SK-N-MC (cell line): Measurements from ENCODE around the gene PLPPR3.

ENCODE experiments used
- DNase-seq: peaks from one replicate; pipeline ENCODE4 v3.0.0-alpha.2; 2011; ENCODE audit warnings: low read depth, low spot score
- H3K27ac ChIP-seq: fragments of 200-600 bp; sonication (generic); 2 replicates; pipeline ENCODE4 v1.5.1; 2016; ENCODE audit warnings: mixed run types
- H3K36me3 ChIP-seq: fragments of 200-600 bp; sonication (generic); 2 replicates; pipeline ENCODE4 v1.6.1; 2017; ENCODE audit warnings: antibody characterized with exemption, low read length, mixed read lengths; ENCODE audit not compliant: insufficient read depth
- H3K4me3 ChIP-seq: fragments of 200-600 bp; sonication (generic); 2 replicates; pipeline ENCODE4 v1.5.1; 2016
- H3K9ac ChIP-seq: fragments of 200-600 bp; sonication (generic); 2 replicates; pipeline ENCODE4 v1.8.0; 2017; ENCODE audit warnings: mixed run types, mixed read lengths; ENCODE audit not compliant: insufficient read length
- H3K9me3 ChIP-seq: fragments of 200-600 bp; sonication (generic); 2 replicates; pipeline ENCODE4 v1.6.1; 2017; ENCODE audit warnings: low read depth, mild to moderate bottlenecking, antibody characterized with exemption, low read length, moderate library complexity, mixed read lengths
- EZH2 ChIP-seq: fragments of 200-600 bp; sonication (generic); IDR thresholded peaks from one replicate; pipeline ENCODE4 v1.6.1; 2017; ENCODE audit warnings: antibody characterized with exemption
- FOXP2 ChIP-seq: optimal IDR thresholded peaks from 2 replicates; pipeline ENCODE3; 2011; ENCODE audit warnings: mild to moderate bottlenecking, moderate library complexity; ENCODE audit not compliant: insufficient read depth; ENCODE audit errors: extremely low read length, control extremely low read depth
- POLR2AphosphoS5 ChIP-seq: IDR thresholded peaks from 2 replicates; pipeline ENCODE4 v1.6.1; 2012; ENCODE audit warnings: mild to moderate bottlenecking, low read depth, low read length, borderline replicate concordance

Gene PLPPR3

DNA sequence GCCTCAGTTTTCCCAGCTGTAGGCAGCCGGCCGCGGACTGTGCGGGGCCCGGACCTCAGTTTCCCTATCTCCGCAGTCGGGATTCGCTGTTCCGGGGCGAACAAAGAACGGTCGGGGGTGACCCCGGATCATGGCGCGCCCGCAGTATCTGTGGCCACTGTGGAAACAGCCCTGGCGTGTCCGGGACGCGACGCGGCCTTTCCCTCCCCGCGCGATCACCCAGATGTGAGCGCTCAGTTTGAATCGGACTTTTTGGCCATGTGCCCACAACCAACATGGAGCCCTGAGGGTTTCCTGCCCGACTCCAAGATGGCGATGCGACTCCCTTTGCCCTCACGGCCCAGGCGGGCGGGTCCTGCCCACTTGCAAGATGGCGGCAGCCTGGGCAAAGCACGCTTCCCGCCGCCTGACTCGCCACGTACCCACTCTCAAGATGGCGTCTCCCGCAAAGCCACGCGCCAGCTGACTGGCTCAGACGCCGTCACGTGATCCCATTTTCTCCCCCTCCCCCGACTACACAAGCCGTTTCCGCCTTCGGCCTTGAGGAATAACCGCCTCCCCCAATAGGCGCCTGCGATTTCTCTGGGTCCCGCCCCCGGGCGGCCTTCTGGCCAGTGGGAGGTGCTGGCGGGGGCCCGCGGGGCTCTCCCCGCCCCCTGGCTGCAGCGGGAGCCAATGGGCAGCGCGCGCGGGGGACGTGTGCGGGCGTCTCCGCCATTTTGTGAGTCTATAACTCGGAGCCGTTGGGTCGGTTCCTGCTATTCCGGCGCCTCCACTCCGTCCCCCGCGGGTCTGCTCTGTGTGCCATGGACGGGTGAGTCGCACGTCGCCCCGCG, 24.8 kb downstream of the PLPPR3 start, which contains the start of gene PTBP1:
PTBP1 (plus strand) TSS at position 761 of the 836 bp plus-strand sequence; CDS start at position 807, 46 bp downstream.
- DNase-seq, result peak; percentile 99
- peak within 1 kb of the TSS; percentile 97 for H3K9ac ChIP-seq
- peaks cover 39% of the 10 kb centered on the region for H3K36me3 ChIP-seq
- H3K4me3 ChIP-seq, result peak within 1 kb of the TSS; percentile 94
- H3K27ac ChIP-seq, result peak within 1 kb of the TSS; percentile 98
- peak; percentile 38 for TF ChIP-seq FOXP2
- TF ChIP-seq POLR2AphosphoS5, result peak; percentile 81
- TF ChIP-seq EZH2, result no peak
- H3K9me3 ChIP-seq, result no peaks in the 10 kb centered on the region

DNA sequence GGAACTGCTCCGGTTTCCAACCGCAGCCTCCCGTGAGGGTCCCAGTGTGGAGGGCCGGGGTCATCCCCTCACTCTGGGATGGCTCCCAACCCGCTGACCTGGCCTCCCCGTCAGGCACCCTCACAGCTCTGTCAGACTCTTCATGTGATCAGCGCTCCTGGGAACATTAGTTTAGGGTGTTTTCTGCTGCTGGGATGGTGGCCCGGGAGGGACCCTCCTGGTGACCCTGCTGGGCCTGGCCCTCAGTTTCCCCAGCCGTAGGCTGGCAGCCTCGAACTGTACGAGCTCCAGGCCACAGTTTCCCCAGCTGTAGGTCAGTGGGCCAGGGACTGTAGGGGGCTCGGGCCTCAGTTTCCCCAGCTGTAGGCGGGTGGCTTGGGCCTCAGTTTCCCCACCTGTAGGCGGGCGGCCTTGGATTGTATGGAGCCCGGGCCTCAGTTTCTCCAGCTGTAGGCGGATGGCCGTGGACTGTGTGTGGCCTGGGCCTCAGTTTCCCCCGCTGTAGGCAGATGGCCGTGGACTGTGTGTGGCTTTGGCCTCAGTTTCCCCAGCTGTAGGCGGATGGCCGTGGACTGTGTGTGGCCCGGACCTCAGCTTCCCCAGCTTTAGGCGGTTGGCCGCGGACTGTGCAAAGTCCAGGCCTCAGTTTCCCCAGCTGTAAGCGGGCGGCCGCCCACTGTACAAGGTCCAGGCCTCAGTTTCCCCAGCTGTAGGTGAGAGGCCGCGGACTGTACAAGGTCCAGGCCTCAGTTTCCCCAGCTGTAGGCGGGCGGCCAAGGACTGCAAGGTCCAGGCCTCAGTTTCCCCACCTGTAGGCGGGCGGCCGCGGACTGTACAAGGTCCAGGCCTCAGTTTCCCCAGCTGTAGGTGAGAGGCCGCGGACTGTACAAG, 25.8 kb downstream of the PLPPR3 start:
- Histone ChIP-seq H3K36me3 (peaks cover 30% of the 10 kb centered on the region), H3K27ac (peak overlapping the region; percentile 78; the same call in 1 of the 2 replicates), H3K4me3 (peak overlapping the region; percentile 73), H3K9me3 (no peaks in the 10 kb centered on the region), H3K9ac (peak overlapping the region; percentile 86)
- no peak for DNase-seq
- TF ChIP-seq FOXP2 (no peak), POLR2AphosphoS5 (no peak), EZH2 (no peak)

- no peak overlapping the region for H3K9ac ChIP-seq
- TF ChIP-seq POLR2AphosphoS5 (no peak), EZH2 (no peak), FOXP2 (no peak)
- H3K4me3 ChIP-seq, result no peak overlapping the region
- H3K36me3 ChIP-seq, result peaks cover 22% of the 10 kb centered on the region
- no peak overlapping the region for H3K27ac ChIP-seq
- DNase-seq, result no peak
- H3K9me3 ChIP-seq, result no peaks in the 10 kb centered on the region
Observed at GRCh38 chr19:795073-795611, 26.6 kb downstream of the PLPPR3 start.

DNA sequence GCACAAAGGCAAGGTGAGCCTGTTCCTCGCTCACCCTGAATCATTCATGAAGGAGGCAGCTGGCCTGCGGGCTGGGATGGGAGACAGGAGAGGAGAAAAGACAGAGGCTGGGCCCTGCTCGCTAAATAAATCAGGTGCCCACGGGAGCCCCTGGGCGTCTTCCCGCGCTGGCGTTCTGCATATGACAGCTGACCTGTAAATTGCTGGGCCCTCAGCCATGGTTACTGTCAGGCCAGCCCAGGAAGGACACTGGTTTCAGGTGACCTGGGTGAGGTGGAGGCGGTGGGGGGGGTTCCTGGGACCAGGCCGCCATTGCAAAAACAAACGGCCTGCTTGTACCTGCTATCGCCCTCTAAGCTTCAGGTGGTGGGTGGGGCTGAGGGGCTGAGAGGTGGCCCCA, 27.9 kb downstream of the PLPPR3 start:
- TF ChIP-seq EZH2, result no peak
- Histone ChIP-seq H3K9me3 (no peaks in the 10 kb centered on the region), H3K9ac (no peak overlapping the region), H3K27ac (no peak overlapping the region), H3K4me3 (no peak overlapping the region), H3K36me3 (peaks cover 9% of the 10 kb centered on the region)
- DNase-seq, result no peak

DNA sequence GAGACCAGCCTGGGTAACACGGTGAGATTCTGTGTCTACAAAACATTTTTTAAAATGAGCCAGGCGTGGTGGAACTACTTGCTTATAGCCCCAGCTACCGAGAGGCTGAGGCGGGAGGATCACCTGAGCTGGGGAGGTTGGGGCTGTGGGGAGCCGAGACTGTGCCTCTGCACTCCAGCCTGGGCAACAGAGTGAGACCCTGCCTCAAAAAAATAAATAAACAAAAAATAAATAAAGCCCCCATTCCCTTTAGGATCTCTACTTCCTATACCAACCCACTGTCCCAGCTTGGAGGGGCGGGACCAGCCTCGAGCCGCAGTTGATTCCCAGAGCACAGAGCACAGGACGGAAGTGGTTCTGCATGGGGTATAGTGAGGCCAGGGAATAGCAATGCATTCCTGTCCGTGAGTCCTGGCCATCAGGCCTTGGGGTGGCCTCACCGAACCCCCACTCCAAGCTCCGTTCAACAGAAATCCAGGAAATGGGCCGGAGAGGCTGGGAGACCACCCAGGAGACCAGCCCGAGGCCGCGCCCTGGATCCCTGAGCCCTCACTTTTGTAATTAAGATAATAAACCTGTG, 29.4 kb downstream of the PLPPR3 start:
- peak overlapping the region; percentile 22; the same call in 1 of the 2 replicates for H3K27ac ChIP-seq
- no peak for DNase-seq
- no peak overlapping the region for H3K9ac ChIP-seq

GRCh38 chr19:791567-792305, 30.0 kb downstream of the PLPPR3 start:
- no peak for TF ChIP-seq FOXP2
- no peak for TF ChIP-seq EZH2
- TF ChIP-seq POLR2AphosphoS5, result no peak
- no peak for DNase-seq
- Histone ChIP-seq H3K36me3 (no peaks in the 10 kb centered on the region), H3K4me3 (no peak overlapping the region), H3K27ac (peak overlapping the region; percentile 50; the same call in 1 of the 2 replicates), H3K9ac (no peak overlapping the region), H3K9me3 (no peaks in the 10 kb centered on the region)

More for the DNA sequence above, 29.4 kb downstream of the PLPPR3 start:
- H3K4me3 ChIP-seq, result no peak overlapping the region
- no peaks in the 10 kb centered on the region for H3K36me3 ChIP-seq
- no peaks in the 10 kb centered on the region for H3K9me3 ChIP-seq
- TF ChIP-seq FOXP2 (no peak), EZH2 (no peak), POLR2AphosphoS5 (no peak)

DNA sequence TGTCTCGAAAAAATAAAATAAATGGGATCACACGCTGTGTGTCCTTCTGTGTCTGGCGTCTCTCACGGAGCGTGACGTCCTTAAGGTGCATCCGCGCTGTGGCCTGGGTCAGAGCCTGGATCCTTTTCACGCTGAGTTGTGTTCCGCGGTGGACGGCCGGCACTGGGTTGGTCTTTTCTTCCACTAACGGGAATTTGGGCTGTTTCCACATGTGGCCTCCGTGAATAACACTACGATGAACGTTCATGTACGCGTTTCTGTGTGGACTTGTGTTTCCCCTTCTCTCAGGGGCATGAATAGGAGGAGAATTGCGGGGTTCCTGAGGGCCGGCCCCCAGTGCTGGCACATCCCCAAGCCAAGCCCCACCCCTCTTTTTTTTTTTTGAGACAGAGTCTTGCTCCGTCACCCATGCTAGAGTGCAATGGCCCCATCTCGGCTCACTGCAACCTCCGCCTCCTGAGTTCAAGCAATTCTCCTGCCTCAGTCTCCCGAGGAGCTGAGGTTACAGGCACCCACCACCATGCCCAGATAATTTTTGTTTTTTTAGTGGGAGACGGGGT, 30.7 kb downstream of the PLPPR3 start:
- no peak overlapping the region for H3K9ac ChIP-seq
- no peak overlapping the region for H3K4me3 ChIP-seq
- TF ChIP-seq POLR2AphosphoS5 (no peak), EZH2 (no peak), FOXP2 (no peak)
- H3K36me3 ChIP-seq, result no peaks in the 10 kb centered on the region
- H3K27ac ChIP-seq, result peak overlapping the region; percentile 50; the same call in 1 of the 2 replicates
- DNase-seq, result no peak
- H3K9me3 ChIP-seq, result no peaks in the 10 kb centered on the region
